NB4 (cell line): ENCODE measurements around the gene CACNA1A.

ENCODE experiments used
- TF ChIP-seq, protein P1 (sequence below): IDR thresholded peaks from one replicate; pipeline ENCODE4 v1.5.1; 2012; ENCODE audit warnings: low read depth, low read length
- TF ChIP-seq, protein P2 (sequence below): IDR thresholded peaks from 2 replicates; pipeline ENCODE4 v1.6.1; 2011; ENCODE audit warnings: low read depth, low read length

DNA sequence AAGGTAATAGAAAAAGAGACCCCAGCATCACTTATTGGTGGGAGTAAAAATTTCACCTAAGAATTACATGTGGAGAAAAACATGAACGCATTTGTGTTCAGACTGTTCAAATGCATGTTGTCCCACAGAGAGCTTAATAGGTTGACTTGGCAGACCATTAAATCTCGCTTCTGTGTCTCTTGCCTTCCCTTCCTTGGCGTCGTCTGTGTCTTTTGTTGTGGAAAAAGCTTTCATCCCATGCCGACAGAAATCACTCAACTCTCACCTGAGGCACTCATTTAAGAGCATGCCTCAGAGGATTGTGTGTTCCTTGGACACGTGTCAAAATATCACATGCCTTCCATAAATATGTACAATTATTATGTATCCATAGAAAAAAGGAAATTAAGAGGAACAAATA is 24.4 kb upstream of the CACNA1A start:
- TF ChIP-seq, protein P1, sequence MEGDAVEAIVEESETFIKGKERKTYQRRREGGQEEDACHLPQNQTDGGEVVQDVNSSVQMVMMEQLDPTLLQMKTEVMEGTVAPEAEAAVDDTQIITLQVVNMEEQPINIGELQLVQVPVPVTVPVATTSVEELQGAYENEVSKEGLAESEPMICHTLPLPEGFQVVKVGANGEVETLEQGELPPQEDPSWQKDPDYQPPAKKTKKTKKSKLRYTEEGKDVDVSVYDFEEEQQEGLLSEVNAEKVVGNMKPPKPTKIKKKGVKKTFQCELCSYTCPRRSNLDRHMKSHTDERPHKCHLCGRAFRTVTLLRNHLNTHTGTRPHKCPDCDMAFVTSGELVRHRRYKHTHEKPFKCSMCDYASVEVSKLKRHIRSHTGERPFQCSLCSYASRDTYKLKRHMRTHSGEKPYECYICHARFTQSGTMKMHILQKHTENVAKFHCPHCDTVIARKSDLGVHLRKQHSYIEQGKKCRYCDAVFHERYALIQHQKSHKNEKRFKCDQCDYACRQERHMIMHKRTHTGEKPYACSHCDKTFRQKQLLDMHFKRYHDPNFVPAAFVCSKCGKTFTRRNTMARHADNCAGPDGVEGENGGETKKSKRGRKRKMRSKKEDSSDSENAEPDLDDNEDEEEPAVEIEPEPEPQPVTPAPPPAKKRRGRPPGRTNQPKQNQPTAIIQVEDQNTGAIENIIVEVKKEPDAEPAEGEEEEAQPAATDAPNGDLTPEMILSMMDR = no peak
- TF ChIP-seq, protein P2, sequence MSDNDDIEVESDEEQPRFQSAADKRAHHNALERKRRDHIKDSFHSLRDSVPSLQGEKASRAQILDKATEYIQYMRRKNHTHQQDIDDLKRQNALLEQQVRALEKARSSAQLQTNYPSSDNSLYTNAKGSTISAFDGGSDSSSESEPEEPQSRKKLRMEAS = no peak
